ENCODE data around the gene C3orf18.
A peak's percentile ranks its signal among the peaks of the same experiment; 100 is the strongest.

C3orf18 gene

DNA sequence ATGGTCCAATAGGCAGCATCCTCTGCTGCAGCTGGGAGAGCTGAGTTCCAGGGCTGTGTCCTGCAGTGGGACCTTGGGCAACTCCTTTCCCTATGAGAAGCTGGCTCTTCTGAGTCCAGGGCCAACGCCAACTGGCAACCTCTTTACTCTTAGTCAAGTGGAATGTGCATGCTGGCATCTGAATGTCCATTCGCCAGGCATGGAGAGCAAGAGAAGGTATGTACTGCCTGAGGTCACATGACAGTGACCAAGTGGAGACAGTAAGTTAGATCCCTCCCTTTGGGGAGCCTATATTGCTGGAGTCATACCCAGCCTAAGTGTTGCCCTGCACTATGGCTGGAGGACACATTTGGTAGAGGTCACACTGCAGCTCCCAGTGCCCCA, 13.9 kb upstream of the C3orf18 start:
- no peak for DNase-seq

DNA sequence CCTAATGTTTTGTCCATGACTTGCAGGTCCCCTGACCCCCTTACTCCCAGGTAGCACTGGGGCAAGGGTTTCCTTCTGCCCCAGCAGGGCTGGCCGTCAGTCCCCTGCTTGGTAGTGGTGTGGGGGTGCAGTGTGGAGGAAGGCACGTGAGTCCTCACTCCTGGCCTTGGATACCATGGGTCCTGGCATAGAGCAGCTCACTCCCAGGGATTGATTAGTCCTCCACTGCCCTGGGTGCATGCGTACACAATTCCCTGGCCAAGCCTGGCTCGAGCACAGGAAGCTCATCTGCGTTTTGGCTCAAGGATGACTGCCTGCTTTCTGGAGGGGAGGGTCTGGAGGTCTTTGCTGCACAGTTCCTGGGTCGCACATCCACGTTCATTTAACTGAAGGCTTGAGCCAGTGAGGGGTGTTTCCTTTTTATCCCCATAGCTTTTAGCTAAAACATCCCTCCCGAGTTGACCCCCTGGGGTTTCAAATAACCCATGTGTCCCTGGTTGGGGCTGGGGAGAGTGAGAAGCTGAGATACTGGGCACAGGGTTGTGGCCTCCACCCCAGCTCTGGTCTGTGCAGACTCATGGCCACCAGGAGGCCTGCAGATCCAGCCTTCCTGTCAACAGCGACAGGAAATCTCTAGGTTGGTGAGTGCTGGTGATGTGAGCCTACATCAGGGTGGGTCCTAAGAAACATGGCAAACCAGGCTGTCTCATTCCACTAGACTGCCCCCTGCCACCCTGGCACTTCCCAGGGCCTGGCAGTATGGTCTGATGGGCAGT, 13.3 kb upstream of the C3orf18 start:
- no peak for DNase-seq

DNA sequence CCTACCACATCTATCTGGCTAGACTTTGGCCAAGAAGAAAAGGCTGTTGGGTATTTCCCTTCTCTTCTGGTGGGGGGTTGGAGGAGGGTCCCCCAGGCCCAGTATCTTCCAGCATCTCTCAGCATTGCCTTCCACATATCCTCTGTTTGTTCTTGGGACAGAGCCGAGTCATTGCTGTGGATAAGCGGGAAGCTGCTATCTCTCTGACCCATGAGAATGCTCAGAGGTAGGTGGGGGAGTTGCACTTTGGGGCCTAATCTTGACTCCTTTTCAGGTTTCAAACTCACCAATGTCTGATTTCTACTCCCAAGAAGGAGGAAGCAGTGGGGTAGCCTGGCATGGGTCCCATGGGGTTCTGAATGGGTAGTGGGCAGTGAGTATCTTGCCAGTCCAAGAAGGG, 9.8 kb upstream of the C3orf18 start:
- DNase-seq: no peak

DNA sequence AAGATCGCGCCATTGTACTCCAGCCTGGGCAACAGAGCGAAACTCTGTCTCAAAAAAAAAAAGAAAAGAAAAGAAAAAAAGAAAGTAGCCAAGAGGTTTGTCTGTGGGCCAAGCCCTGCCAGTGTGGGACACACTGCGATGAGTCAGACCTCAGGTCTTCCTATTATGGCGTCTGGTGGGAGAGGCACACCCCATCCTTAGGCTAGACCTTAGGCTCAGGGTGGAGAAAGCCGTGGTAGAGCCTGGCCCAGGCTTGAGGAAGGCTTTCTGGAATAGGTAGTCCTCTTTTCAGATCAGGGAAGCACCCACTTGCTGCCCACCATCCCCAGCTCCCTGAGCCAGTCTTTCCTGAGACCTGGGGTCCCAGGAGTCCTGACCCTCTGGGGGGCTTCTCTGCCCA, 7.8 kb upstream of the C3orf18 start:
- no peak for DNase-seq

DNA sequence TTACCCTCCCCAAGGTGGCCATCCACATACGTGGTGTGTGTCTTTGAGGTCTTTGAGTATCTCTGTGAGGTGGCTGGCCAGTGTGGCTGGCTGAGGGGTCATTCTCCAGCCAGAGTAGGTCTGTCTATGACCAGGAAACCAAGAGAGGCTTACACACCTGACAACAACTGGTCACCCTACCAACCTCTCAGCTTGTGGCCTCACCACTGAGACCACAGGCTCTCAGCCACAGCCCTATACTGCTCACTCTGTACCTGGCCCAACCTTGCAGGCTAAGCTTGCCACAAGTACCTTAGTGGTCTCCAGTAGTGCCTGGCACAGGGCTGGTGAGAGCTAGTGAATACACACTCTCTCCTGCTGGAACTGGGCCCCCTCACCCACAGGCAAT, 6.9 kb upstream of the C3orf18 start:
- no peak for DNase-seq

DNA sequence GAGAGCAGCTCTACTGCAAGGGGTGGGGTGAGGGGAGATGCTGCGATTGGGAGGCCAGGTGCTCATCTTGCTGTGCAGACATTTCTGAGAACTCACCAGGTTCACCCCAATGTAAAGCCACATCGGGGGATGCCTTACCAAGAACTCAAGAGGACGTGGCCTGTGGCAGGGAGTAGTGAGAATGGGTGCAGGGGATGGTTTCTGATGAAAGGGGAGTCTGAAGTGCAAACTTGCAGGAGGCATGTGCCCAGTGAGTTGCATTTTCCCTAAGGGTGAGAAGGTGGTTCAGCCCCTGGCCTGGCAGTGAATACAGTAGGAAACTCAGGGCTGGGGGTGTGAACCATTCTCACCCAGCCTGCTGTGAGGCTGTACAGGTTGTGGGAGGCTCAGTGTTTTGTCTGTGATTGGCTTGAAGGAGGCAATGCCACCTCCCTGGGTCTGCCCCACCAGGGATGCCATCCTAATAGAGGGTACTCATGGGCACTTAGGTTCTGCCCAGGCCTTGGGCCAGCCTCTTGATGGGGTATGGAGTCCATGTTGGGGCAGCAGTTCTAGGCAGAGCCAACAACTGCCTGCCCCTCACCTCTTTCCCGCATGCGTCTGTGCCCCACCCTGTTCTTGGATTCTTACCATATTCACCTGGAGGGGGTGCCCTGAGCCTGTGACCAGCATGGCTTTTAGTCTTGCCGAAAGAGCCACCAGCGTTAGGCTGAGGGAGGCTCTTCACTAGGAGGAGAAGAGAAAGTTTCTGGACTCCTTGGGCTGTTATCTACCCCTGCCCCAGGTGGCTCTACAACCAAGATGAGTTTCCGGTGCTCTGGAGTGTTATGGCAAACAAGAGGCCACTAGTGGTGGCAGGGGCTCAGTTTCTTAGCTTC, 6.3 kb upstream of the C3orf18 start:
- DNase-seq: no peak

DNA sequence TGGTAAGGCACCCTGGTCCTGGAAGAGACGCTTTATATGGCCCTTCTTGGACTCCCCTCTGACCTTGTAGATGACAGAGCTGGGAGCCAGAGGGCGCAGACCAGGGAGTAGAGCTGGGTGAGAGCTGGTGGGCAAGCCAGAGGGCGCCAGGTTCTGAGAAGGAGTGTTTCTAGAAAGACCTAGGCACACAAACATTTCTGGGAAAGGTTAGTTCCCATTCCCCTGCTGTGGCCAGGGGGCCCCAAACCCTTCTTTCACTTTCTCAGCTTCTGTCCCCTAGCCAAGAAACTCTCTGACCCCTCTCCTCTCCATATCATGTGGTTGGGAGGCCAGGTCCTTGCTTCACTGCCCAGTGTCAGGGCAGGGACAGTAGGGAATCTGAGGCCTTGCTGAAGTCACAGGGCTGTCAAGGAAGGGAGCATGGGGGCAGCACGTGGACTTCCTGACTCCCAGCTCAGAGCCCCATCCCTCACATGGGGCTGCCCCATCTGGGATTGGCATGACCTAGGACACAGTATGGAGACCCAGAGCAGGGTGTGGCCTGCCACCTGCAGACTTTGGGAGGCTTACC, 5.3 kb upstream of the C3orf18 start:
- no peak for DNase-seq

DNA sequence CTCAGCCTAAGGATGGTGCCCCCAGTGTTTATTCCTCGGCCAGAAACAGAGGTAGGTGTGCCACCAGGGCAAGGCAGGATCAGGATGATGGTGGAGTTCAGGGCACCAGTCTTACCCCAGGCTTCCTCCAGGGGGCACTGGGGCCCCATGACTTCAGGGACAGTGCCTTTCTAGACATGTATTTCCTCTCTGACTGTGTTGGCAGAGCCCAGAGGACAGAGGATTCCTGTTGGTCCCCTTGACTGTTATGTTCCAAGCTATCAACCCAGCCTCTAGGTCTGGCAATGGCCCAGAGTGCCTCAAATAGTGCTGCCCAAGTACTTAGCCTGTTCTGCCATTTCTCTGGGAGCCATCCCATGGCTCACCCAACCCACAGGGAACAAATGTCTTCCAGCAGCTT, 4.6 kb upstream of the C3orf18 start:
- peak in 51 of 58 donors; percentile 7 to 73 (median 37) for DNase-seq

DNA sequence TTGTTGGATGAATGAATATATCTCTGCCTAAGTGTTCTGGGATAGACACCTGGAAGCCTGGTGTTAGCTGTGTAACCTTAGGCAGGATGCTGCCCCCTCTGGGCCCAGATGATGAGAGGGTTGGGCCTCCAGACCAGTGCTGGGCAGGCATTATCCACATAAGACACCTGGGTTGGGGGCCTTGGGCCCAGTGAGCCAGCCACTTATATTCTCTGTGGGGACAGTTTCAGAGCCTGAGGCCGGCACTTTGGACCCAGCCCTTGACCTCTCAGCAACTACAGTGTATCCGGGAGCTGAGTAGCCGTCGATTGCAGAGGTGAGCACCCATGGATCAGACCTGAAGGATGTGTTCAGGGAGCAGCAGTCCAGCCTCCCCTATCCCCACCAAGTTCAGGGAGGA, 3.9 kb upstream of the C3orf18 start:
- no peak for DNase-seq

DNA sequence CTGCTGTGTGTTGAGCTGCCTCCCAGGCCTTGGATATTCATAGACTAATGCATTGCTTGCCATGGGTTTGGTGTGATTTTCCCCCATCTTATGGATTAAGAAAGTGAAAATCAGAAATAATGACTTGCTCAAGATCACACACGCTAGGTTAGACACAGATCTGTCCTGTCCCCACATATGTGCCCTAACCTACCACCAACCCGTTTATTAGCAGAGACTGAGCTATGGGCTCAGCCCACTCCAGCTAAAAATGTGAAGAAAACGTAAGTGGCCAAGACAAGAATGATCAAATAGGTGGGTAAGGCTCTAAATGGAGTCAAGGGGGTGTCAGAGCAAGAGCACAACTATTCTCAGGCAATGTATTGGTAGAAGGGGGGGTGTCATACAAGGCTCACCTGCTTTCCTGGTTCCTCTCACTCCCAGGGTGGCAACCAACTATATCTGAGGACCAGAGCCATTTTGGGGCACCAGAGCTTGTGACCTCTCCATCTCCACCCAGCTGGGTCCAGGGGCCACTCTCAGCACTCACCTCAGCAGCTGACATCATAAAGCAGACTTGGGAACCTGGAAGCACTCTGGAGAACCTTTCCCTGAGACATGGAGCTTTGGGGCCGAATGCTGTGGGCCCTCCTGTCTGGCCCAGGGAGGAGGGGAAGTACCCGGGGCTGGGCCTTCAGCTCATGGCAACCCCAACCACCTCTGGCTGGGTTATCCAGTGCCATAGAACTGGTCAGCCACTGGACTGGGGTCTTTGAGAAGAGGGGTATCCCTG, 3.1 kb upstream of the C3orf18 start:
- no peak for DNase-seq

DNA sequence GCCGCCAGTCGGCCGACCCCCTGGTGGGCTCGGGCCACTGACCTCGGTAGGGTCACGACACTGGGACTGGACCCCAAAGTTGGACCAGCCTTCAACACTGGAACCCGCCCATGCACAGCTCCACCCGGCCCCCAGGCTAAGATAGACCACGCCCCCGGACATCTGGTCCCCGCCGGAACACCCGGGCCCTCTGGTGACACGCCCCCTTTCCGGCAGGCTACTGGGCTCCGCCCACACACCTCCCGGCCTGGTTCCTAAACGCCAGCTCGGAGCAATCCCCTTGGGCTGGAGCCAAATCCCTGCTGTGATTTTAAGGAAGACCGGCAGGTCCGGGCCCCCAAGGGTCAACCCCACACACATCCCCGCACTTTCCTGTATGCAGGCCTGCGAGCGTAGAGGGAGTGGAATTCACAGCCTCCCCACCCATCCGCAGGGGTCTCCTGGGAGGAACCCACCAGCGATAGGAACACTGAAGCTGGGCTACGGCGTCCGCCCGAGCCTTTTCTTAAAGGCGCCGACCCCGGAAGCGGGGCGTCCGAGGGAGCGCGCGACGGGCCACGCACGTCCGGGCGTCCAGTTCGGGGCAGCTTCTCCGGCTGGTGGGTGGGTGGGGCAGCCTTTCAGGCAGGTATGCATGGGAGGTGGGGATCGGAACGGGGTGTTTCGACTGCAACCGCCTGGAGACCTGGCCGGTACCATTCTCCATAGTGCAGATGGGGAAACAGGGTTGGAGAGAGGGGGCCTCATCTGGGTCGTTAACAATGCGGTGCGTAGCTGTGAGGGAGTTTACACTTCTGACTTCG, 1.6 kb upstream of the C3orf18 start, which contains the start of gene HEMK1:
Gene HEMK1 (plus strand): TSS at position 576 of the 803 bp plus-strand sequence. CDS start 1,583 bp downstream, outside the sequence.
- DNase-seq: peak; percentile 64 to 99 (median 94)

DNA sequence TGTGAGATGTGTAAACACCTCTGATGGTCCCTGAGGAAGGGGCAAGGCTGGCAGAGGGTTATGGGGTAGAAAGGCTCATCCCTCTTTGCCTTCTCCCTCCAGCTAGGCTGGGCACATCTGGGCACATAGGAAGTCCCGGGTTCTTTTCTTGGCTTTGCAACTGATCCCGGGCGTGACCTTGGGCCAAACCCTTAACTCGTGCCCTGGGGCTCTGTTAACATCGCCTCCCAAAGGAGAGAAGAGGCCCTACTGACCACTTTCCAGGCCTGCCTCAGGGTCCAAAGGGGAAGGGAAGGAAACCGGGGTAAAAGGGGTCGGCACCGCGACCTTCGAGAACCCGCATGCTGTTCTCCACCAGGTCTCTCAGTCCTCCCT, 549 bp downstream of the C3orf18 start:
- no peak for DNase-seq

DNA sequence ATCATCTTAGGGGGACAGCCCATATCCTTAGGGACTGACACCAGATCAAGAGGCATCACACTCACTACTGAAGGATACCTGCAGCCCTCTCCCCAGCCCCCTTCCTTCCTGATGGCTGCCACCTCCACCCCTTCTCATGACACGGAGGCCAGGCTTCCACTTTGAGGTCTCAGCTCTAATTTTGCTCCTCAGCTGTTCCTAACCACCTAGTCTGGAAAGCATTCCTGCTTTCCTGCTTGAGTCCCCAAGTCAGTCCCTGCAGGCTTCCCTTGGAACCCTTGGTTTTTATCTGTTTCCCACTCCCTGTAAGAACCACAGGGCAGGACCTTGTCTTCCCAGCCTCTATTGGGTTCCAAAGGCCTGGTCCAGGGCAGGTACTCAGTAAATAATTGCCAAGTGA, 3.2 kb downstream of the C3orf18 start:
- no peak for DNase-seq

DNA sequence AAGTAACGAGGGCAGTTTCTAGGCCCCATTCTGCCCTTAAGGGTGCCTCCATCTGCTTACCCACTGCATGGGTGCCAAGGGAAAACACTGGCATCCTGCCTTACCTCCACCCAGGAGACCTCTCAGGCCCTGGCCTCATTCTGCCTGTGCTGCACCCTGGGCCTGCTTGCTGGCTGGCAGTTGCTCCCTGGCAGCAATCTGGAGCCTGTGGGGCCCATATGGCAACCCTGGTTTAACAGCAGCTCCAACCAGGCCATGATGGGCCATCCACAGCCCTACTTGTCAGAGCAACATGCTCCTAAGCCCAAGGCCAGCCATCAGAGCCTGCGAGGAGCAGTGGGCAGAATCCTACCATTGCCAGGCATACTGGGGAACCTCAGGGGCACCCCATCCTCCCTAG, 3.7 kb downstream of the C3orf18 start:
- peak in 3 of 58 donors; percentile 4 to 20 (median 8) for DNase-seq

DNA sequence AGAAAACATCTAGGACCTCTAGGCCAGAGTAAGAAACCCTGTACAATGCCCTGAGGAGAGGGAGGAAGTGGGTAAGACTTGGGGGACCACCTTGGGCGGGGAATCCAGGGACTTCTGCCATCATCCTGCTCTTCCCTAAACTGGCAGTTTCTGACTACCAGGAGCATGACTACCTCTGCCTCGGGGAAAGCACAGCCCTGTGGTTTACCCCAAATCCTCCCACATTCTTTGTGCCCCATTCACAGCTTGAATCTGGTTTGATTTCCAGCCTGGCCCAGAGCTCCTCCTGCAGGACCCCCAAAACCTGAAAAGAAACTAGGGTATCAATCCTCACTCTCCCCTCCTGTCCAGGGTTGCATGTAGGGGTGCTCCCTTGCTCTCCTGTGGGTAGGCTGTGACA, 4.7 kb downstream of the C3orf18 start:
- DNase-seq: no peak

DNA sequence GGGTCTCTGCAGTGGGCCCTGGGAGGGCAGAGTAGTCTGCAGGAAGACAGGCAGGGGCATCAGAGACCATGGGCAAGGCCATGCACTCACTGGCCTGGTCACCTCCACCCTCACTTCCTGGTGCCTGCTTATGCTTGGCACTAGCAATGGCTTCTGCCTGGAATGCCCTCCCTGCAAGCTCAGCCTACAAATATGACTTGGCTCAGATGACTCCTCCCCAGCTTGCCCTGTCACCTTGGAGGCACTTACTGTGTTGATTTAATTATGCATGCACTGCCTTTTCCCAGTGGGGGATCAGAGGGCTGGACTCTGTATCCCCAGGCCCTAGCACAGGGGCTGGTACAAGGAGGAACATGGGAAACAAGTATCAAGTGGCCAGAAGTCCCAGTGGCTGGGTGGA, 7.8 kb downstream of the C3orf18 start:
- no peak for DNase-seq

DNA sequence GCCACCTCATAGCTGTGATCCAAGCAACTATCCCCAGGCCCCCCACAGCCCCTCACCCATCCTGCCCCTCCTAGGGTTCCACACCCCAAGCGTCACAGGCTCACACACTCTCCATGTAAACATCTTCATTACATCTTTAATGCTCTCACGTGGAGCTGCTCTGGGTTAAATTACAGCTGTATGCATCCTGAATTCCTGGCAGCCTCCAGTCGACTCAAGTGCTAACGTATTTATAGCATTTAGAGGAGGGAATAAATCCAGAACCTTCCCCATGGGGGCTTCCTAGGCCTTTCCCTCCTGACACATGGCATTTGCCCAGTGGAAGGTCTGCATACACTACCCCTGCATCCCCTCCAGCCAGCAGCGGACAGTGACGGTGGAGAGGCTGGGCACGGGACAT, 9.6 kb downstream of the C3orf18 start:
- DNase-seq: no peak

DNA sequence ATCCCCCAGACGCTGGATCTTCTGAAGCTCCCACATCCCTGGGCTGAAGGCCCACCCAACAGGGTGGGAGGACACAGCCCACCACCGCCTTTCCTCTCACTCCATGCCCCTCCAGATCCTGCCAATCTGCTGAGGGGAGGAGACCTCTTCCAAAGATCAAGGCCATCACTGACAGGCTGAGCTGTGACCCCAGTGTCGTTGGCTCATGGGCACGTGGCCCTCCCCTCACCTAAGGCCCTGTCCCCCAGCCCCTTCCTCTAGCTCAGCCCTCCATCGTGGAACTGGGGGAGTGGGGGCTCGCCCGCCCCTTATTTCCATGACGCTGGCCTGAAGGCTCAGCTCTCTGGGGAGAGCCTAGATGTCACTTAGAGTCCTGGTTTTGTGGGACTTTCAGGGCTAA, 10.4 kb downstream of the C3orf18 start:
- DNase-seq: no peak

DNA sequence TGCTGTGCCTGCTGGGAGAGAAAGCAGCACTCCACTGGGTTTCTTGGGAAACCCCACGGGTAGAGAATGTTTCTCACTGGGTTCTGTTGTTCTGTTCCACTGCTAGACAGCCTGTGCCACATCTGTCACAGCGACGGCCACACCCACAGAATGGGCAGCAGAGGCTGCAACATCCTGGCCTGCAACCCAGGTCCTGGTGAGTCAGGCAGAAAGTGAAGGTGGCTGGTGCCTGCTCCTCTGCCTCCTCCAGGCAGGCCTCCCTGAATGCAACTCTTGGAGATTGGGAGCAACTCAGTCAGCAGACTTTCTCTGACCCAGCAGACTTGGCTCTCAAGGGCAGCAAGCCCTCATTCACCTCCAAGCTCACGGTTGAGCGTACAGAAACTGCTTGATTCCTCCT, 13.0 kb downstream of the C3orf18 start:
- DNase-seq: no peak

DNA sequence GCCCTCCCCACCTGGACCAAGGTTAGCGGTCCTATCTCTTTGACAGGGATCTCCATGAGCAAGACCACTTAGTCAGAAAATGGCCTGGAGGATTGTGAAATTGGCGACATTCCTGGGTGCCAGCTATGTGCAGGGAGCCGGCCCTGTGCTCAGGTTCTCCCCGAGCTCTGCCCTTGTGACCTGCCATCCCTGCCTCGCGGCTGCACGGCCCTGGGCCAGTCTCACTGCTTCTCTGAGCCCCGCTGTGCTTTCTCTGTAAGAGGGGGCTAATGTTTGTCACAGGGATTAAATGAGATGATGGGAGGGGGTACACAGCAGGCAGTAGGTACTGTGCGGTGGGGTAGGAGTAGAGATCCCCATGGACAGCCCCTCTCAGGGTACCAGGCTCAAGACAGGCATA, 14.9 kb downstream of the C3orf18 start:
- DNase-seq: no peak

Data from anterior cingulate cortex (tissue), 58 donors.